ENCODE data around the gene TBCD. TPM values are rescaled to one million over a fixed set of nuclear protein-coding genes. Genes with fewer than 3 reads are reported as not detected.

The TBCD gene
- total and polyA plus RNA-seq, 9 of the 15 experiments (the other 6 are each of a cell fraction or from before 2014, with no cell fraction given), result 8.9 to 98.5 (median 28.0) TPM

DNA sequence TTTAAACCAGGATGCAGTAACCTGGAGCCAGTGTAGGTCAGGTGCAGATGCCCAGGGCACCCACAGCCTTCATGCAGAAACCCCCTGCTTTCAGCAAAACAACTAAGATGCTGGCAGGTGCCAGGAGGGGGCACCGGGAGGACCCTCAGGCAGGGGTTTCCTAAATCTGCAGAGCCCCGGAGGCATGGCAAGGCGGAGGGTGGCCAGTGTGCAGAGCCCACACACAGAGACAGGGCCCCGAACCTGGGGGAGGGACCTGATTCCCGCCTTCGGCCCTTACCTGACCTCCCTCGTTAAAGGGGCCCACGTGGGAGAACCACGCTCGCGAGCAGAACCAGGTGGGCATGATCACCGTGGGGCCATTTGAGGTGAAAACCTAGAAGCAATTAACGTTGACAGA is 213.5 kb downstream of the TBCD start:
- H3K4me3 ChIP-seq, result no peak overlapping the region
- no peaks in the 10 kb centered on the region for H3K9me1 ChIP-seq (ENCODE audit: control insufficient read depth, insufficient read depth, low read length)
- BruUV-seq (replicated peaks), result no TSS peak
- no peaks in the 10 kb centered on the region for H3K27me3 ChIP-seq (ENCODE audit: control insufficient read depth in 2 of 2, insufficient read depth in 2 of 2, low read length in 2 of 2)
- H3K36me3 ChIP-seq (ENCODE audit: control insufficient read depth, insufficient read depth, low read length), result no peaks in the 10 kb centered on the region
- WGBS (ENCODE audit: insufficient coverage, low coverage, missing lambda C conversion rate), result 82% methylated on average over 7 of the region's 13 CpGs
- intact Hi-C loops (cut with micrococcal nuclease) (no loop called here), in situ Hi-C loops (cut with MboI) (no loop called here)
- no peak overlapping the region for H3K27ac ChIP-seq (ENCODE audit: extremely low read depth, low read depth, low read length)
- H3K4me1 ChIP-seq (replicated peaks in 1 of 2; ENCODE audit: control insufficient read depth in 2 of 2, insufficient read depth in 2 of 2, low read length in 2 of 2), result peaks cover 0 to 16% of the 10 kb centered on the region in 2 experiments; a peak in 1 of 5 replicates
- CTCF ChIA-PET (ENCODE audit: low intra/inter-chr PET ratio), result no interaction called here
- DNase-seq (ENCODE audit: extremely low read depth in 1 of 4, low spot score in 3 of 4) (no peak), ATAC-seq (no peak), FAIRE-seq (no peak)
- no peak overlapping the region for H2AFZ ChIP-seq (ENCODE audit: low read depth, low read length)
- H3K9me3 ChIP-seq (replicated peaks; ENCODE audit: control insufficient read depth, insufficient read depth, low read depth, low read length), result no peaks in the 10 kb centered on the region
- no peaks in the 10 kb centered on the region for H3K79me2 ChIP-seq (ENCODE audit: control insufficient read depth, insufficient read depth, low read length)
- H3K4me2 ChIP-seq (ENCODE audit: insufficient read depth, low read length), result no peak overlapping the region
- H3K9ac ChIP-seq (ENCODE audit: insufficient read depth in 1 of 2, low read depth in 2 of 2, low read length in 2 of 2), result no peak overlapping the region
- TF ChIP-seq ZNF398 (CRISPR knock-in tag; IDR thresholded peaks at IDR 0.05) (no peak), ZNF41 (CRISPR knock-in tag; conservative IDR thresholded peaks at IDR 0.05) (no peak), POU5F1 (IDR thresholded peaks at IDR 0.05; ENCODE audit: borderline replicate concordance, low read depth, low read length, partially characterized antibody) (no peak), SNRNP70 (optimal IDR thresholded peaks at IDR 0.05; ENCODE audit: low read depth, low read length) (no peak), ZNF143 (CRISPR knock-in tag; IDR thresholded peaks at IDR 0.05) (no peak)
- TF ChIP-seq, protein P1, sequence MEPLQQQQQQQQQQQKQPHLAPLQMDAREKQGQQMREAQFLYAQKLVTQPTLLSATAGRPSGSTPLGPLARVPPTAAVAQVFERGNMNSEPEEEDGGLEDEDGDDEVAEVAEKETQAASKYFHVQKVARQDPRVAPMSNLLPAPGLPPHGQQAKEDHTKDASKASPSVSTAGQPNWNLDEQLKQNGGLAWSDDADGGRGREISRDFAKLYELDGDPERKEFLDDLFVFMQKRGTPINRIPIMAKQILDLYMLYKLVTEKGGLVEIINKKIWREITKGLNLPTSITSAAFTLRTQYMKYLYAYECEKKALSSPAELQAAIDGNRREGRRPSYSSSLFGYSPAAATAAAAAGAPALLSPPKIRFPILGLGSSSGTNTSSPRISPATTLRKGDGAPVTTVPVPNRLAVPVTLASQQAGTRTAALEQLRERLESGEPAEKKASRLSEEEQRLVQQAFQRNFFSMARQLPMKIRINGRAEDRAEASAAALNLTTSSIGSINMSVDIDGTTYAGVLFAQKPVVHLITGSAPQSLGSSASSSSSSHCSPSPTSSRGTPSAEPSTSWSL (CRISPR knock-in tag; IDR thresholded peaks at IDR 0.05; ENCODE audit: borderline replicate concordance), result no peak
- H4K20me1 ChIP-seq (replicated peaks; ENCODE audit: control insufficient read depth, insufficient read depth, low read length), result no peaks in the 10 kb centered on the region
- POLR2A ChIA-PET, result no interaction called here
